Measurements from ENCODE around the gene CCDC182.
A peak's percentile ranks its signal among the peaks of the same experiment; 100 is the strongest.

Gene CCDC182

GRCh38 chr17:57740235-57740528 lies 4.9 kb downstream of the CCDC182 start:
- H3K9me3 ChIP-seq (ENCODE audit: severe bottlenecking), result peaks cover 8% of the 10 kb centered on the region
- no peaks in the 10 kb centered on the region; the same call in 1 of the 2 replicates for H3K36me3 ChIP-seq
- H3K27ac ChIP-seq, result peak overlapping the region; percentile 37
- TF ChIP-seq CTCF (IDR thresholded peaks at IDR 0.05; ENCODE audit: low read depth, low read length), result no peak
- no peak overlapping the region for H3K4me3 ChIP-seq (ENCODE audit: low read depth, low read length)
- H3K27me3 ChIP-seq (ENCODE audit: insufficient read depth, low read depth, severe bottlenecking), result no peaks in the 10 kb centered on the region
- DNase-seq, result no peak

- DNase-seq, result peak; percentile 48
- TF ChIP-seq CTCF (IDR thresholded peaks at IDR 0.05; ENCODE audit: low read depth, low read length), result peak; percentile 73
- H3K27ac ChIP-seq, result no peak overlapping the region; the same call in 1 of the 2 replicates
- H3K9me3 ChIP-seq (ENCODE audit: severe bottlenecking), result peaks cover 8% of the 10 kb centered on the region
- no peak overlapping the region for H3K4me3 ChIP-seq (ENCODE audit: low read depth, low read length)
- no peaks in the 10 kb centered on the region; the same call in 1 of the 2 replicates for H3K36me3 ChIP-seq
- H3K27me3 ChIP-seq (ENCODE audit: insufficient read depth, low read depth, severe bottlenecking), result no peaks in the 10 kb centered on the region
Observed at GRCh38 chr17:57739402-57740234, 5.5 kb downstream of the CCDC182 start.

- Histone ChIP-seq H3K9me3 (ENCODE audit: severe bottlenecking) (peaks cover 8% of the 10 kb centered on the region), H3K4me3 (ENCODE audit: low read depth, low read length) (no peak overlapping the region), H3K27me3 (ENCODE audit: insufficient read depth, low read depth, severe bottlenecking) (no peaks in the 10 kb centered on the region), H3K36me3 (no peaks in the 10 kb centered on the region; the same call in 1 of the 2 replicates), H3K27ac (no peak overlapping the region)
- TF ChIP-seq CTCF (IDR thresholded peaks at IDR 0.05; ENCODE audit: low read depth, low read length), result no peak
- DNase-seq, result no peak
Observed at GRCh38 chr17:57737450-57737849, 7.6 kb downstream of the CCDC182 start.

- Histone ChIP-seq H3K27ac (0 out of 2 replicates have a peak overlapping the region, but pooled peaks have one; percentile 1), H3K27me3 (ENCODE audit: insufficient read depth, low read depth, severe bottlenecking) (no peaks in the 10 kb centered on the region), H3K9me3 (ENCODE audit: severe bottlenecking) (peaks cover 4% of the 10 kb centered on the region), H3K4me3 (ENCODE audit: low read depth, low read length) (no peak overlapping the region), H3K36me3 (no peaks in the 10 kb centered on the region; the same call in 1 of the 2 replicates)
- TF ChIP-seq CTCF (IDR thresholded peaks at IDR 0.05; ENCODE audit: low read depth, low read length), result peak; percentile 88
- peak; percentile 88 for DNase-seq
Observed at GRCh38 chr17:57735707-57736106, 9.4 kb downstream of the CCDC182 start.

GRCh38 chr17:57735230-57735629 lies 9.9 kb downstream of the CCDC182 start:
- no peak for TF ChIP-seq CTCF (IDR thresholded peaks at IDR 0.05; ENCODE audit: low read depth, low read length)
- no peaks in the 10 kb centered on the region for H3K27me3 ChIP-seq (ENCODE audit: insufficient read depth, low read depth, severe bottlenecking)
- H3K9me3 ChIP-seq (ENCODE audit: severe bottlenecking), result peaks cover 4% of the 10 kb centered on the region
- no peak for DNase-seq
- peak overlapping the region; percentile 1; the same call in 1 of the 2 replicates for H3K27ac ChIP-seq
- no peaks in the 10 kb centered on the region; the same call in 1 of the 2 replicates for H3K36me3 ChIP-seq
- no peak overlapping the region for H3K4me3 ChIP-seq (ENCODE audit: low read depth, low read length)

Measured in WERI-Rb-1 (cell line).